ENCODE data around the gene AFAP1L2. TPM values are rescaled to one million over a fixed set of nuclear protein-coding genes. Genes with fewer than 3 reads are reported as not detected.

AFAP1L2 gene
- total and polyA plus RNA-seq, 2 experiments from 2014 or later = 0.75 to 3.8 TPM

- H3K4me3 ChIP-seq = no peak overlapping the region
Measured at GRCh38 chr10:114359041-114359952, 45.0 kb downstream of the AFAP1L2 start.

GRCh38 chr10:114357515-114357996 lies 46.7 kb downstream of the AFAP1L2 start:
- TF ChIP-seq CTCF (IDR thresholded peaks at IDR 0.05; ENCODE audit: low read depth, low read length) = no peak
- Histone ChIP-seq H3K27ac (no peak overlapping the region), H3K36me3 (no peaks in the 10 kb centered on the region)

More at GRCh38 chr10:114359041-114359952, 45.0 kb downstream of the AFAP1L2 start:
- DNase-seq (ENCODE audit: low read depth in 1 of 2, low spot score in 1 of 2) = no peak
- no peak overlapping the region for H3K27ac ChIP-seq
- no peaks in the 10 kb centered on the region for H3K27me3 ChIP-seq
- H3K4me1 ChIP-seq (ENCODE audit: low read depth) = peaks cover 10% of the 10 kb centered on the region
- no peaks in the 10 kb centered on the region for H3K9me3 ChIP-seq (ENCODE audit: low read depth)
- TF ChIP-seq CTCF (IDR thresholded peaks at IDR 0.05; ENCODE audit: low read depth, low read length) = no peak
- no peaks in the 10 kb centered on the region for H3K36me3 ChIP-seq

GRCh38 chr10:114356751-114357514 lies 47.4 kb downstream of the AFAP1L2 start:
- TF ChIP-seq CTCF (IDR thresholded peaks at IDR 0.05; ENCODE audit: low read depth, low read length) = no peak
- no peak for DNase-seq (ENCODE audit: low read depth in 1 of 2, low spot score in 1 of 2)
- no peak overlapping the region for H3K27ac ChIP-seq

More at GRCh38 chr10:114357515-114357996, 46.7 kb downstream of the AFAP1L2 start:
- Histone ChIP-seq H3K4me3 (no peak overlapping the region), H3K9me3 (ENCODE audit: low read depth) (no peaks in the 10 kb centered on the region), H3K4me1 (ENCODE audit: low read depth) (peaks cover 10% of the 10 kb centered on the region), H3K27me3 (no peaks in the 10 kb centered on the region)
- no peak for DNase-seq (ENCODE audit: low read depth in 1 of 2, low spot score in 1 of 2)

GRCh38 chr10:114356126-114356525 lies 48.2 kb downstream of the AFAP1L2 start:
- Histone ChIP-seq H3K36me3 (no peaks in the 10 kb centered on the region), H3K27me3 (no peaks in the 10 kb centered on the region), H3K4me1 (ENCODE audit: low read depth) (peaks cover 10% of the 10 kb centered on the region), H3K4me3 (no peak overlapping the region), H3K27ac (no peak overlapping the region), H3K9me3 (ENCODE audit: low read depth) (no peaks in the 10 kb centered on the region)
- DNase-seq (ENCODE audit: low read depth in 1 of 2, low spot score in 1 of 2) = no peak
- TF ChIP-seq CTCF (IDR thresholded peaks at IDR 0.05; ENCODE audit: low read depth, low read length) = no peak

More at GRCh38 chr10:114356751-114357514, 47.4 kb downstream of the AFAP1L2 start:
- Histone ChIP-seq H3K4me3 (no peak overlapping the region), H3K4me1 (ENCODE audit: low read depth) (peaks cover 10% of the 10 kb centered on the region), H3K9me3 (ENCODE audit: low read depth) (no peaks in the 10 kb centered on the region), H3K36me3 (no peaks in the 10 kb centered on the region), H3K27me3 (no peaks in the 10 kb centered on the region)

GRCh38 chr10:114353383-114353782 lies 50.9 kb downstream of the AFAP1L2 start:
- DNase-seq (ENCODE audit: low read depth in 1 of 2, low spot score in 1 of 2) = no peak
- H3K36me3 ChIP-seq = no peaks in the 10 kb centered on the region
- no peak overlapping the region for H3K4me3 ChIP-seq
- H3K27ac ChIP-seq = no peak overlapping the region
- TF ChIP-seq CTCF (IDR thresholded peaks at IDR 0.05; ENCODE audit: low read depth, low read length) = no peak
- peaks cover 22% of the 10 kb centered on the region for H3K4me1 ChIP-seq (ENCODE audit: low read depth)
- no peaks in the 10 kb centered on the region for H3K9me3 ChIP-seq (ENCODE audit: low read depth)
- no peaks in the 10 kb centered on the region for H3K27me3 ChIP-seq

Data from cardiac muscle cell (in vitro differentiated cells and primary cell).